Hematopoietic multipotent progenitor cell treated with erythropoietin and hydrocortisone succinate and interleukin-3 and kit ligand, for 8 days (in vitro differentiated cells): ENCODE measurements around the gene MYPN.
"Not testable (repeated sequence)": the region's sequence is repeated elsewhere in the genome, so short reads cannot be mapped to it uniquely, and the experiment has no call there.

ENCODE experiments used
- DNase-seq: peaks from one replicate; pipeline ENCODE4 v3.0.0-alpha.2; 2015

The MYPN gene

DNA sequence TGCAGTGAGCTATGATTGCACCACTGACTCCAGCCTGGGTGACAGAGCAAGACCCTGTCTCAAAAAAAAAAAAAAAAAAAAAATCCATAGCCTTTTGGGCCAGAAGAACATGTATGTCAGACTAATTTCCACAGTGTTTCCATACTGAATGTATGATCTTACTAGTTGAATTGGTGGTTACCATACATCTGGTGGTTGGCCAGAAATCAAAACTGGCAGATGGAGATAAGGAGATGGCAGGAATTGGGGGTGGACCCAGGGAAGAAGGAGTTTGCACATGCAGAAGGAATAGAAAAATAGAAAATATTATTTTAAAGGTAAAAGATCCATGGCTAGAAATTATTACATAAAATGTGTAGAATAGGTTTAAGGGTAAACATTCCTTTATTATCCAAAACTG lies 126.3 kb downstream of the MYPN start:
- DNase-seq, result peak; percentile 21

DNA sequence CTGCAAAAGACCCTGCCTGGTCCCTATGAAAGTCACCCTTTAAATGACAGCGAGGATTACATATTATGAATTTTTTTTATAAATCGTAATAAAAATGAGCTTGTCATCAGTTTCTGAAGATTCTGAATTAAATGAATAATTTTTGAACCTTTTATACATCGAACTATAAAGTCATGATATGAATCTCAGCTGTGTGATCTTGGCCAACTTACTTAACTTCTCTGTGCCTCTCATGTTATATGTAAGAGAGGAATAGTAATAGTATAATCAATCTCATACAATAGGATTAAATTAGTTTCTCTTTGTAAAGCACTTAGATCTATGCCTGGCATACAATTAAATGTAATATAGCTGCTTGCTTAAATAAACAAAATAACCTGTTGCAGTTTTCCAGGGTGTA lies 127.9 kb downstream of the MYPN start:
- no peak for DNase-seq

DNA sequence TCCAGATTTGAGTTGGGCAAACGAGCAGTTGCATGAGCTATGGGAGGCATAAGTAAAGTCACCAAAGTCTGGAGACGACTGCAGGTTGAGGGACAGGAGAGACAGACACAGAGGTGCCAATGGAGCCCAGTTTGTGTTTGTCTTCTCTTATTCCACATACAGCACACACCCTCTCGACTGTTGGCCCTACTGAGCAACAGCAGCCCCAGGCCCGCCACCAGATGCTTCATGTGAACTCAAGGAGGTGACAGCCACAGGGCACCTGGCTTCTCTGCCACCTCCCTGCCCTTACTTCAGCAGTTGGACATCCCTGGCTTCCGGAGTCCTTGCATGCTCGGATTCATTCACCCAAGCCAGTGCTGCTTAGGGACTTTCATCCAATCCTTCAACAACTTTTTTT lies 129.1 kb downstream of the MYPN start:
- no peak for DNase-seq

DNA sequence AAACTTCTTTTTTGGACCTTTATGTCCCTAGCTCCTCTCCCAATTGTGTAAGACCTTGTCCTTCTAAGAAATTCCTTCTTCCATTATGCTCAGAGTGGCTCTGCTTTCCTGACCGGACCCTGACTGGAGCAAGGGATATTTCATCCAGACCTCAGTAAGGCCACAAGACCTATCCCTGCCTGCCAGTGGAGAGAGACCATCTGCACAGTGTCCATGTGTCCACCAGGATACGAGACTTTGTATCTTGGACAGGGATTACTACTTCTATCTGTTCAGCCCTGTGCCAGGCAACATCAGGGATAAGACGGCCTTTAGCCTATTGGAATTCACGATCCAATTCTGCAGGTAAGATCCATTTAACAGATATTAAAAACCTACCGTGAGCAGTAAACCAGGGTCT lies 129.8 kb downstream of the MYPN start:
- no peak for DNase-seq

DNA sequence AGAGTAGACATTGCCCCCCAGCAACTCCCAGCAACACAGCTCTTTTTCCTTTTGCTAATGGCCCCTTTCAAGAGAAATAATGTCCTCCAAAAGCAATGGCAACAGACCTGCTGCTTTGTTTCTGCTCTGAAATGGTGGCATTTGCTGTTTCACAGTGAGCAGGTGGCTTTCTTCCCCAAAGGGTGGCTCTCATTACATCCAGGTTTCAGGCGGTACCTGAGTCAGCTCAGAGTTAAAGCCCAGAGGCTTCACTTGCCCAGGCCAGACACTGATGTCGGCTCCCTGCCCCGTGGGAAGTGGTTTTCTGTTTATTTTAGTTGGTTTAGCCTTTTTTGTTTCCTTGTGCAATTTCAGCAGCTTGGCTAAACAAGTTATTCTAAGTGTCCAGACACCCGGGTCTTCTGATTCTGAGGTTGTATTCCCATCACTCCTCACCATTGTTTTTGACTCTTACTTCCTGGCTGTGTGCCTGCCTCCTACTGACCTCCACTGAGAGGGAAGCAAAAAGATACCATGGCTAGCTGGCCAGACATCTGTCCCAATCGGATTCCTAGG lies 130.4 kb downstream of the MYPN start:
- DNase-seq, result no peak

DNA sequence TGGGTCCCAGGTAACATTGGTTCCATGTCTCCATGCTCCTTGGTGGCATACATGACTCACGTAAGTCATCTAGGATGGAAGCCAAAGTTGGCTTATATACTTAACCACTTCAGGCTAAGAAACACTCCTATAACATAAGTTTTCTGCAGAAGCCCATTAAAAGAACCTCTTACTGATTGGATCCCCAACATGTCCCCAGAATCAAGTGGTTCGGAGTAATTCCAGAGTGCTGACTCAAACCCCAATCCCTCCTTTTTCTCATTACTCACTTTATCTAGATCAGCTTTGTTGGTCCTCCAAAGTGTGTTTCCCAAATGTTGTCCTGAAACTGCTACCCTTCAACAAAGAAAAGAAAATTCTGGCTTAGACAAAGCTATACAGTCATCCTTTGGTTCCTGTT lies 132.8 kb downstream of the MYPN start:
- DNase-seq, result no peak

DNA sequence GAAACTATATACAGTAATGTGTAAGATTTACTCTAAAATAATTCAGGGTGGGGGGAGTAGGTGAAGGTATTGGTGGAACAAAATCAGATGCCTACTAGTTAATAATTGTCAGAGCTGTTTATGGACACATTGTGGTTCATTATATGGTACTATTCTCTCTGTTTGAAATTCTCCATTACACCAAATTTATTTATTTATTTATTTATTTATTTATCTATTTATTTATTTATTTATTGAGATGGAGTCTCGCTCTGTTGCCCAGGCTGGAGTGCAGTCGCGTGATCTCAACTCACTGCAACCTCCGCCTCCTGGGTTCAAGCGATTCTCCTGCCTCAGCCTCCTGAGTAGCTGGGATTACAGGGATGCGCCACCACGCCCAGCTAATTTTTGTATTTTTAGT lies 137.1 kb downstream of the MYPN start:
- DNase-seq, result not testable (repeated sequence)

DNA sequence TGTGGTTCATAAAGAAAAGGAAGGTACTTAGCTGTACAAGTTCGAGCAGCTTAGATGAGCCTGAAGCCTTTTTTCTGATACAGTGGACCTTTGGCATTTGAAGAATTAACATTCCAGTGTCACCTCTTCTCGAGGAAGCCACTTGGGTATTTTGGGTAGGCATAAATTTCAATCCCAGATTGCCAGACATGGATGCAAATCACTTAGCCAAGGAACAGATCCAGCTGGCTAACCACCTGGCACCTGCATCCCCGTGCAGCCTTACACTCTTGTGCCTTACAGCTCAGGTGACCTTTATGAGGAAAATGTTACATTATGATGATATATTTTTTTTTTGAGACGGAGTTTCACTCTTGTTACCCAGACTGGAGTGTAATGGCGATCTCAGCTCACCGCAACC lies 138.6 kb downstream of the MYPN start:
- no peak for DNase-seq

DNA sequence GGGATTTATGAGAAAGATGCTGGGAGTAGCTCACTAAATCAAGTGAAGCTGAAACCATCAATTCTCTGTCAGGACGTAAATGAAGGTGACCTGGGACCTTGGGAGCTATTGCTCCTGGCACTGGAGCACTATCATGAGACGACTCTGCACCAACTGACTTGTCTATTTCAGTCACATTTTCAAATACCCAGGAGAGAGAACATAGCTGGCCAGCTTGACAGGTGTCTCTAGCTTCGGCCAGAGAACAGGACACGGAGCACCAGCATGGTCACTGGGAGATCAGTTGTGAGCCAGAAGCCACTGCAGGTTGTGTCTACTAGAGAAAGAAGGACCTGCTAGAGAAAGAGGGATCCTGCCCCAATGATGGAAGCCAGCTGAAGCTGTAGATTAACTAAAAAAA lies 140.0 kb downstream of the MYPN start:
- DNase-seq, result no peak

DNA sequence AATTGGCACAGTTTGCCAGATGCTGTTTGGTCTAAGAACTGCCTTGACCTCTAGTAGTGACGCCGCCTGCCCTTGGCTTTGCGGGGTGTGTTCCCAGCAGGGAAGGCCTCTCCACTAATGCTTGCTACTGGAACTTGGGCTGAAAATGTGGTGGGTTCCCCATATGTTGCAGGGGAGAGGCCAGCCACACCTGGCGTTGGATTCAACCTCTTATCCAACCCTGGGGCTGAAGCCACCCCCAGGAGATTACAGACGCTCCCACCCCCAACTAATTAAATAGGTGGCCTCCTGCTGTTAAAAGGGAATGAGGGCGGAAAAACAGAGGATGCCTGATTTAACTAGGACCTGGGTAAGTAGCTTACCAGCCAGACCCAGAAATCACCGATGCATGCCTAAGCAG lies 141.9 kb downstream of the MYPN start:
- no peak for DNase-seq

DNA sequence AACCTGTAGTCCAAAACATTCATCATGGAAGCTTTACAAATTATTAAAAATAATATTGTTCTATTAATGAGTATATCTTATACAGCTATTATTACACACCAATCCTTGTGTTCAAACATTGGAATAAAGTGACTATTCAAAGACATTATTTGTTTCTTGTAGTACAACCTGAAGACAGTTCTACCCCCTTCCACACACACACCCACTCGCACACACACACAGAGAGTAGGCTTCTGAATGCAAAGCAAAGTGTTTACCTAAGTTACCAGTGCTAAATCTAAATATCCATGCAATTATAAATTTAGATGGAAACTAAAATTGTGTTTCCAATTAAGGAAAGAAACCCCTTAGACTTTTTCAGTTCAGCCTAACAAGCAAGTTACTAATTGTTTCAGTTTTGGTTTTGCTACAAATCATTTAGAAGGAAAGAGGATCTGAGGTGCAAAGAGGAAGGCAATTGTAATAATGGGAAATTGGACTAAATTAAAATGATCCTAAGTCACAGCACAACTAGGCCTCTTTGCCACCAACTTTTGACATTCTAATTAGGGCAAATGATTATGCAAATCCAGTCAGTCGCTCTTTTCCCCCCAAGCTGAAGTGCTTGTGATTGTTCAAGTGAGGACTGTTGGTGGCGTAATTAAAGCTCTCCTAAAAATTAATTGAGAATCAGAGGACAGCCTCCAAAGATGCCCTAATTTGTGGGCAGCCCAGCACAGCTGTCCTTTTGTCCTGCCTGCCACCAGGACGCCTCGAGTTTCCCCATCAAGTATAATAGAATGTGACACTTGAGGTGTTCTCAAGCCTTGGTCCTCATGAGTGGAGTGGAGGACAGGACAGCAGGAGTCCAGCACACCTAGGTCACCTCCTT lies 142.6 kb downstream of the MYPN start:
- no peak for DNase-seq

DNA sequence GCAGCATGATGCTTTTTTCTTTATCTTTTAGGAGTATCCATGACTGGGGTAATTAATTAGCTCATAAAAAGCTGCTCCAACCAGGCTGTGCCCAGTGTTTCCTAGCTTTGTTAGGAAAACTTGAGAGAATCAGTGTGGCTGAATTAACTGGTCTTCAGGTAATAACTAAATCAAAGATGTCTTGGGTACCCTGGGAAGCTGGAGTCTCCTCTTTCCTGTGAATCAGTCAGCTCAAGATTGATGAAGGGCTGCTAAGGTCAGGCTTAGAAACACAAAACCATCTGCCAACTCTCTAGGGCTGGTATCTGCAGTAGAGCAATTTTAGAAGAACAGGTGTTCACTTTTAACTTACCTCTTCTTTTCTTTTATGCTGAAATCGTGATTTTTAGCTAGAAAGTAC lies 144.1 kb downstream of the MYPN start:
- no peak for DNase-seq

DNA sequence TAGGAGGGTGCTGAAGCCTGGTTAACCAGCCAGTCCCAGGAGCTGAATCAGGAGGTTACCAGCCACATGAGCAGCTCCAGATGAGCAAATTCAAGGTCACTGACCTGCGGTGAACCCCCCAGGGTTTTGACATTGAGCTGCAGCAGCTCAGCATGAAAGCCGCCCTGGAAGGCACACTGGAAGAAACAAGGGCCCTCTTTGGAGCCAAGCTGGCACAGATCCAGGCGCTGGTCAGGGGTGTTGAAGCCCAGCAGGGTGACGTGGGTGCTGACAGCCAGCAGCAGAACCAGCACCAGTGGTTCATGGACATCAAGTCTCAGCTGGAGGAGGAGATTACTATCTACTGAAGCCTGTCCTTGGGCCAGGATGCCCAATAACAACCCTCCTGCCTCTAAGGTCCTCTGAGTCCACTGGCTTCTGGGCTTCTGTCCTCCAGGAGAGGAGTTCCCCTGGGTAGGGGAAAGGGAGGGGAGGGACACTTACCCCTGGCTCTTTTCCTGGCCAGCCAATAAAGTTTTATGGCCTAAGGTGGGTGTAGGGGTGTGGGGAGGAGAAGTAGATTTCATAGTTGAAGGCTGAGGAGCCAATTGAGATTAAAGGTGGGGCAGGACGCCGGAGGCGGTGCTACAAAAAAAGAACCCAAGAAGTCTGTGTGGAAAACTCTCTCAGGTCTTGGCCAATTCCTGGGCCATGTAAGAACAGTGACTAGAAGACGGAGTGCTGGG lies 152.0 kb downstream of the MYPN start:
- DNase-seq, result no peak
